CD8-positive, alpha-beta memory T cell (primary cell): ENCODE results near the gene ARHGAP25. TPM values are rescaled to one million over a fixed set of nuclear protein-coding genes. Genes with fewer than 3 reads are reported as not detected.

ENCODE experiments used
- CTCF ChIA-PET: fragments of 350-600 bp; sonication (Branson Sonifier 250); formaldehyde crosslinking; loops from one replicate; lab custom pipeline; 2021; ENCODE audit warnings: antibody characterized with exemption; lab: Charles Lee
- POLR2A ChIA-PET: fragments of 350-600 bp; sonication (Branson Sonifier 250); formaldehyde crosslinking; loops from one replicate; lab custom pipeline; 2021; ENCODE audit warnings: antibody characterized with exemption; lab: Charles Lee
- DNase-seq, 5 donors: peaks; one replicate each; pipeline versions ENCODE4 v3.0.0 to v3.0.0-alpha.2; 2020 to 2022; ENCODE audit warnings: mixed read lengths in 1 of 5
- H3K27ac ChIP-seq: one replicate; pipeline ENCODE4 v1.7.0; 2013; ENCODE audit warnings: low read depth, mild to moderate bottlenecking, low read length, moderate library complexity
- H3K27me3 ChIP-seq: 2 replicates; pipeline ENCODE4 v1.7.0; 2013; ENCODE audit warnings: low read length, mild to moderate bottlenecking; ENCODE audit not compliant: insufficient read depth, poor library complexity, severe bottlenecking
- H3K36me3 ChIP-seq: 2 replicates; pipeline ENCODE4 v1.7.0; 2013; ENCODE audit warnings: mild to moderate bottlenecking, low read length, moderate library complexity; ENCODE audit not compliant: insufficient read depth
- H3K4me1 ChIP-seq: 2 replicates; pipeline ENCODE4 v1.7.0; 2013; ENCODE audit warnings: mild to moderate bottlenecking, low read length, moderate library complexity; ENCODE audit not compliant: insufficient read depth
- H3K4me3 ChIP-seq: 2 replicates; pipeline ENCODE4 v1.7.0; 2013; ENCODE audit warnings: mild to moderate bottlenecking, low read length
- H3K9me3 ChIP-seq: 2 replicates; pipeline ENCODE4 v1.7.0; 2013; ENCODE audit warnings: mild to moderate bottlenecking, low read length
- H3K27ac Mint-ChIP-seq, 8 donors: one replicate each; pipeline ENCODE4 v1.8.0; 2020 to 2021; ENCODE audit warnings: mixed read lengths in 8 of 8, mild to moderate bottlenecking in 6 of 8, inconsistent platforms in 3 of 8, moderate library complexity in 3 of 8
- H3K27me3 Mint-ChIP-seq, 2 donors: one replicate each; pipeline ENCODE4 v1.8.0; 2020 to 2021; ENCODE audit warnings: mixed read lengths in 2 of 2, mild to moderate bottlenecking in 1 of 2, moderate library complexity in 1 of 2
- H3K36me3 Mint-ChIP-seq, 3 donors: one replicate each; pipeline ENCODE4 v1.8.0; 2020 to 2021; ENCODE audit warnings: mixed read lengths in 3 of 3, inconsistent platforms in 1 of 3, mild to moderate bottlenecking in 1 of 3
- H3K4me1 Mint-ChIP-seq, 3 donors: one replicate each; pipeline ENCODE4 v1.8.0; 2020 to 2021; ENCODE audit warnings: mixed read lengths in 3 of 3, inconsistent platforms in 1 of 3, mild to moderate bottlenecking in 1 of 3
- H3K4me3 Mint-ChIP-seq, 7 donors: one replicate each; pipeline ENCODE4 v1.8.0; 2020 to 2021; ENCODE audit warnings: mixed read lengths in 7 of 7, mild to moderate bottlenecking in 6 of 7, moderate library complexity in 4 of 7, inconsistent platforms in 2 of 7
- H3K9me3 Mint-ChIP-seq, 5 donors: one replicate each; pipeline ENCODE4 v1.8.0; 2020 to 2022; ENCODE audit warnings: mixed read lengths in 5 of 5, mild to moderate bottlenecking in 3 of 5, moderate library complexity in 2 of 5, inconsistent platforms in 1 of 5
- polyA plus RNA-seq: library from polyadenylated mRNA; unstranded; fragments of 300-500 nt; fragmentation: Illumina TruSeq; gene quantifications from one replicate; pipeline ENCODE4 v1.2.3, GENCODE V29; 2021
- total RNA-seq, 2 experiments: library from RNA; stranded (reverse); gene quantifications; one replicate each; pipeline ENCODE4 v1.2.3, GENCODE V29; 2021

ARHGAP25 gene
- total and polyA plus RNA-seq, 3 experiments from 2014 or later, result 74.7 to 200 (median 75.2) TPM

DNA sequence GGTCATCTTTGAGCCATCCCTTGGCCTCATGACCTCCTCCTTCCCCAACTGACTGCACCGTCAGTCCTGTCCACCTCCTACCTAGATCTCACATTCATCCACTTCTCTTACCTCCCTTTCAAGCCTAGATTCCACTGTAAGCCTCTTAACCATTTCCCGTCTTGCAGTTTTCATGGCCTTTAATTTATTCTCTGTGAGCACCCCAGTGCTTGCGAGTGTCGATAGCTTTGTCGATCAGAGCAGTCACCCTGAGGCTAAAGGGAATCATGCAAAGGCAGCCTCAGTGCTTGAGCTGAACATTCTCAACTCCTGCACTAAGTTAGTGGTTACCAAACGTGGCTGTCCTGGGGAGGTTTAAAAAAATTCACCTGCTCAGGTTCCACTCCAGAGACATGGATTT lies 14.7 kb downstream of the ARHGAP25 start:
- Mint-ChIP-seq H3K4me1 (peaks cover 82 to 93% (median 92%) of the 10 kb centered on the region in 3 donors), H3K36me3 (peaks cover 20 to 60% (median 32%) of the 10 kb centered on the region in 3 donors), H3K4me3 (peak overlapping the region in 4 of 7 donors; percentile 18 to 53 (median 29)), H3K9me3 (no peaks in the 10 kb centered on the region), H3K27me3 (no peaks in the 10 kb centered on the region), H3K27ac (peak overlapping the region; percentile 43 to 98 (median 84))
- Histone ChIP-seq H3K27ac (no peak overlapping the region), H3K4me3 (no peak overlapping the region), H3K9me3 (no peaks in the 10 kb centered on the region), H3K27me3 (no peaks in the 10 kb centered on the region), H3K36me3 (peaks cover 8% of the 10 kb centered on the region), H3K4me1 (peaks cover 91% of the 10 kb centered on the region)
- CTCF ChIA-PET, result interaction anchor here (1.0 to 6.3 kb wide), 11 partner anchors 10 to 177 kb away, joined by 3 to 95 read pairs (median 8); no protein-coding TSS in a partner anchor
- DNase-seq, result no peak
- POLR2A ChIA-PET, result interaction anchor here (0.7 to 1.6 kb wide), 5 partner anchors 8 to 65 kb away, joined by 3 to 14 read pairs (median 4); no protein-coding TSS in a partner anchor

DNA sequence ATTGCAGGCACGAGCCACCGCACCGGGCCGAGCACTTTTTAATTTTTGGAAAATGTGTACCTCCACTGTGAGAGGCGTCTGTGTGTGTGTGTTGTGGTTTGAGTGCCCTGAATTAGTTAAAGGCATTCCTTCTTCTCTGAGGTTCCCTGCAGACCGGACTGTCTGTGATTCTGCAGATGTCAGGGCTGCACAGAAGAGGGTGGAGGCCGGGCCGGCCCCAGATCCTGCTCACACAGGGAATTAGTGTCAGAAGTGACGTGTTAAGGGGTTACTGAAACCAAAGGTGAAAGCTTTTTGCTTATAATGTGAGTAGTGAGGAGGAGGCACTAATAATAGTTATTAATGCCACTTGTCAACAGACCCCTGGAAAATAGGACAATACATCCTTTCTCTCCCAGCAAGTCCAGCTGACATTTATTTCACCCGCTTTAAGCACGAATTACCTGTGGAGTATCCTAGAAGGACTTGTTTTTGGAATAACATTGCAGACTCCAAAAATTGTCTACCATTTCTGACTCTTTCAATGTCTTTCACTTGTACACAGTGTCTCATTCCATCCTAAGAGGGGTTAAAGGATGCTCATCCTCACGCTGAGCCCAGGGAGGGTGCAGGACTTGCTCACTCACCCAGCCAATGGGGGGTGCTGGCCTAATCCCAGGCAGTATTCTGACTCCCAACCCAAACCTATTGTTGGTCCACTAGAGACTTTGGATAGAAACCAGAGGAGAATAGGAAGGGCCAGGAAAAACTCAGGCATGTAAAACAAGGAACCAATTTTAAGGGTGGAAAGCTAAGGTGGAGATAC lies 16.2 kb downstream of the ARHGAP25 start:
- no peaks in the 10 kb centered on the region for H3K9me3 Mint-ChIP-seq
- H3K27me3 Mint-ChIP-seq, result no peaks in the 10 kb centered on the region
- H3K27ac Mint-ChIP-seq, result peak overlapping the region; percentile 66 to 97 (median 92)
- Histone ChIP-seq H3K4me1 (peaks cover 91% of the 10 kb centered on the region), H3K27me3 (no peaks in the 10 kb centered on the region), H3K27ac (no peak overlapping the region), H3K4me3 (no peak overlapping the region), H3K36me3 (peaks cover 1% of the 10 kb centered on the region), H3K9me3 (no peaks in the 10 kb centered on the region)
- CTCF ChIA-PET, result interaction anchor here (1.0 to 6.3 kb wide), 43 partner anchors 11 to 287 kb away, joined by 3 to 110 read pairs (median 8); partner anchors contain the start of genes APLF, ARHGAP25 and FBXO48
- H3K4me3 Mint-ChIP-seq, result peak overlapping the region in 2 of 7 donors; percentile 2 to 52
- H3K36me3 Mint-ChIP-seq, result peaks cover 12 to 51% (median 30%) of the 10 kb centered on the region in 3 donors
- DNase-seq, result no peak
- peaks cover 82 to 93% (median 92%) of the 10 kb centered on the region in 3 donors for H3K4me1 Mint-ChIP-seq
- POLR2A ChIA-PET, result interaction anchor here (0.7 to 3.2 kb wide), 9 partner anchors 9 to 37 kb away, joined by 3 to 14 read pairs (median 9); no protein-coding TSS in a partner anchor

DNA sequence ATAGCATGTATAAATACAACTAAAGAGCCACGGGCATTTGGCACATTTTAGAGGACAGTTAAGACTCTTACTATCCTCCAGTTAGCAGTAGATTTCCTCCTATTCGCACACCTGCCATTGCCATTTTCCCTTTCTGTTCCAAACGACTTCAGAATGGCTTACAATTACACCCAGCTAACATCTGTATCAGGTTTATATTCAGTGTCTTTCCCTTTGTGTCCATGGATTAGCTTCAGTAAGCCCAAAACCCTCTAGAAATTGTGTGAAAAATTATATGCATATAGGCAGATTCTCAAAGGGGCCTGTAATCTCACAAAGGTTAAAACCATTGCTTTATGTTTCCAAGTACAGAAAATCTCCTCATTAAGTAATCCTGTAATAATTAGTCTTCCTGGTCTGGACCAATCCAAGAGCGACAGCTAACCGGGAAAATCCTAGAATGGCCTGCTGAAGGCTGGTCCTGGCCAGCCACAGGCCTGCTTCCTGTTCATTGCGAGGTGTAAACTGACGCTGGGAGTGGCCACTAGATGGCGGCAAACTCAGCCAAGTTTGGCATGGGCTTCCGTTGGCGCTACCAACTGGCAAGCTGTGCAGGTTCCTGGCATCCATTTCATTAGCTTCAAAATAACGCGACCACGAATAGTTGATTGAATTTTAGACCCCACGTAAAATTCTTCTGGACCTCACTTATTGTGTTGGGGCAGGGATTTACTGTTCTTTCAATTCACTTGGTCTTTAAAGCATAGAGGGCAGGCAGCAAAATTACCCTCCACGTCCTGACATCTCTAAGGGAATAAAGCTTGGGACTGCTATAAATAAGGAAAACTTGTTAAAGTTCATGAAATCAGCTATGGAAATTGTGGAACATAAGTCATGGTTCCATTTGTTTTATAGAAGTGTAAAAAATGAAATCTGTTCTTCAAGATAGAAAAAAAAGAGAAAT lies 17.1 kb downstream of the ARHGAP25 start:
- POLR2A ChIA-PET, result interaction anchor here (0.6 to 3.2 kb wide), 15 partner anchors 11 to 156 kb away, joined by 3 to 22 read pairs (median 5); no protein-coding TSS in a partner anchor
- peaks cover 85 to 95% (median 94%) of the 10 kb centered on the region in 3 donors for H3K4me1 Mint-ChIP-seq
- CTCF ChIA-PET, result interaction anchor here (0.6 to 6.3 kb wide), 51 partner anchors 9 to 288 kb away, joined by 3 to 110 read pairs (median 6); partner anchors contain the start of genes APLF, ARHGAP25 and FBXO48
- DNase-seq, result peak; percentile 82 to 93 (median 89)
- H3K27ac Mint-ChIP-seq, result peak overlapping the region; percentile 66 to 97 (median 92)
- H3K27me3 Mint-ChIP-seq, result no peaks in the 10 kb centered on the region
- peaks cover 0 to 4% (median 1%) of the 10 kb centered on the region in 5 donors for H3K9me3 Mint-ChIP-seq
- H3K36me3 ChIP-seq, result no peaks in the 10 kb centered on the region
- peak overlapping the region; percentile 5 to 67 (median 50) for H3K4me3 Mint-ChIP-seq
- H3K4me3 ChIP-seq, result peak overlapping the region; percentile 11
- no peaks in the 10 kb centered on the region for H3K9me3 ChIP-seq
- H3K27me3 ChIP-seq, result no peaks in the 10 kb centered on the region
- H3K36me3 Mint-ChIP-seq, result peaks cover 14 to 53% (median 29%) of the 10 kb centered on the region in 3 donors
- peaks cover 91% of the 10 kb centered on the region for H3K4me1 ChIP-seq
- H3K27ac ChIP-seq, result no peak overlapping the region

DNA sequence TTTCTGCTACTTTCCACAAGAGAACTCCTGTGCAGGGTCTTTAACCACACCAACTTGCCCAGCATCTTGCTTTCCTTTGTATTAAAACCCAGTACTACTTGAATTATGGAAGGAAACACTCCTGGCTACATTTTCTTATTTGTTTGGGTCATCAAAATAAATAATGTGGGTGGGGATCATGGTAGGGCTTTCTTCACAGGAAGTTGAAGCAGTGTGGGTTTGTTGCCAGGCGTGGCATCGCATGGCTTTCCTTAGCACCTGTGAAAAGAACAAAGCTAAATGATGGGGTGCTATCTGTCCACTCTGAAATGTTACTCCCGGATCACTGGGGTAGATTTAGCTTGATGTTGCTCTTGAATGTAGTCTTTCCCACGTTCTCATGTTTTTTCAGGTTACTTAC lies 18.7 kb downstream of the ARHGAP25 start:
- Histone ChIP-seq H3K9me3 (no peaks in the 10 kb centered on the region), H3K36me3 (no peaks in the 10 kb centered on the region), H3K27ac (peak overlapping the region; percentile 35), H3K4me1 (peaks cover 88% of the 10 kb centered on the region), H3K27me3 (no peaks in the 10 kb centered on the region), H3K4me3 (peak overlapping the region; percentile 30)
- Mint-ChIP-seq H3K9me3 (peaks cover 3 to 11% (median 7%) of the 10 kb centered on the region in 5 donors), H3K27me3 (no peaks in the 10 kb centered on the region), H3K4me3 (peak overlapping the region; percentile 22 to 88 (median 71)), H3K4me1 (peaks cover 84 to 95% (median 94%) of the 10 kb centered on the region in 3 donors), H3K27ac (peak overlapping the region; percentile 76 to 97 (median 92)), H3K36me3 (peaks cover 29 to 54% (median 31%) of the 10 kb centered on the region in 3 donors)
- ChIA-PET CTCF (interaction anchor here (0.9 to 6.3 kb wide), 15 partner anchors 9 to 290 kb away, joined by 3 to 110 read pairs (median 26); partner anchors contain the start of gene ARHGAP25), POLR2A (interaction anchor here (0.8 to 3.2 kb wide), 9 partner anchors 10 to 43 kb away, joined by 3 to 22 read pairs (median 9); no protein-coding TSS in a partner anchor)
- DNase-seq, result peak in 1 of 5 donors; percentile 40

DNA sequence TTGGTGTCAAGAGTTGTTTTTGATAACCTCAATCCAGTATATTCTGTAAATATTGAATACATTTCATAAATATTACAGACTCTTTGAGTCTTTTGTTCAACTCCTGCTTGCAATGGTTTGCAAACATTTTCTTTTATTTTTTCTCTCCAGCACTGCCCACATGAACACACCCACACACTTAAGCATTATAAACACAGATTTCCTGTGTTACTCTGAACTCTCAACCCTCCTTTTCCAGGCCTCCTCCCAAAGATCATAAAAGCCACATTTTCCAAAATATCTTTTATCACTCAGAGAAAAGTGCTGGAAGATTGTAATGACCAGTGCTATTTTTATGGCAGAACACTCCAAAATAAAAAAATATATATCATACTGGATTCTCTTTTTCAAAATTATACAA lies 20.5 kb downstream of the ARHGAP25 start:
- H3K4me3 ChIP-seq, result no peak overlapping the region
- no peak overlapping the region for H3K27ac ChIP-seq
- Mint-ChIP-seq H3K9me3 (peaks cover 3 to 11% (median 7%) of the 10 kb centered on the region in 5 donors), H3K4me1 (peaks cover 86 to 98% (median 97%) of the 10 kb centered on the region in 3 donors), H3K27me3 (no peaks in the 10 kb centered on the region), H3K27ac (peak overlapping the region; percentile 76 to 95 (median 86)), H3K36me3 (peaks cover 31 to 53% (median 46%) of the 10 kb centered on the region in 3 donors), H3K4me3 (peak overlapping the region; percentile 38 to 82 (median 71))
- ChIA-PET CTCF (interaction anchor here (0.8 kb wide), 1 partner anchor 267 kb away, joined by 3 read pairs; no protein-coding TSS in a partner anchor), POLR2A (interaction anchor here (1.8 kb wide), 1 partner anchor 13 kb away, joined by 9 read pairs; no protein-coding TSS in a partner anchor)
- H3K4me1 ChIP-seq, result peaks cover 93% of the 10 kb centered on the region
- H3K36me3 ChIP-seq, result no peaks in the 10 kb centered on the region
- no peaks in the 10 kb centered on the region for H3K9me3 ChIP-seq
- DNase-seq, result no peak
- no peaks in the 10 kb centered on the region for H3K27me3 ChIP-seq

DNA sequence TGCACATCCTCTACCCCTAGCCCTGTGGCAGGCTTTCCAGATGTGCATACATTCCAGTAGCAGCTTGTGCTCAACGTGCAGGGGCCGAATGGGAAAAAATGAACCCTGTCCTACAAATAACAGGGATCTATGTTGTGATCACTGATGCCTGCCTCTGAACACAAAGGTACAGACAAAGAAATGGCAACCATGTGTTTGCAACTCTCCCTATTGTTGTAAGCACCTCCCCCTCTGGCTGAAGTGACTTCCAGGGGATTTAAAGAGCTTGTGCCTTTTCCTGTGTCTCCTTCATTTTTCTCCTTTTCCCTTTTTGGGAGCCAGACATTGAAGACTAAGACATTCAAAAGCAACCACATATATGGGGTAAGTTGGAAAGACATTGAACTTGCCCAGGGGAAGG lies 21.6 kb downstream of the ARHGAP25 start:
- CTCF ChIA-PET, result interaction anchor here (0.6 to 1.6 kb wide), 6 partner anchors 9 to 73 kb away, joined by 3 to 5 read pairs (median 4); no protein-coding TSS in a partner anchor
- POLR2A ChIA-PET, result interaction anchor here (1.5 to 1.8 kb wide), 2 partner anchors 9 to 12 kb away, joined by 5 to 9 read pairs; no protein-coding TSS in a partner anchor
- peak overlapping the region; percentile 33 to 89 (median 80) for H3K27ac Mint-ChIP-seq

More for the DNA sequence above, 21.6 kb downstream of the ARHGAP25 start:
- Mint-ChIP-seq H3K36me3 (peaks cover 31 to 53% (median 47%) of the 10 kb centered on the region in 3 donors), H3K4me1 (peaks cover 91 to 100% (median 100%) of the 10 kb centered on the region in 3 donors), H3K4me3 (peak overlapping the region in 6 of 7 donors; percentile 20 to 55 (median 42)), H3K9me3 (peaks cover 3 to 11% (median 7%) of the 10 kb centered on the region in 5 donors), H3K27me3 (no peaks in the 10 kb centered on the region)
- no peaks in the 10 kb centered on the region for H3K27me3 ChIP-seq
- H3K36me3 ChIP-seq, result no peaks in the 10 kb centered on the region
- no peaks in the 10 kb centered on the region for H3K9me3 ChIP-seq
- H3K4me1 ChIP-seq, result peaks cover 97% of the 10 kb centered on the region
- H3K4me3 ChIP-seq, result peak overlapping the region; percentile 6
- no peak for DNase-seq
- H3K27ac ChIP-seq, result no peak overlapping the region
